GM10266 (cell line): ENCODE data around the gene SKAP1.
"Not testable (repeated sequence)": the region's sequence is repeated elsewhere in the genome, so short reads cannot be mapped to it uniquely, and the experiment has no call there.

Experiments used
- DNase-seq: peaks from one replicate; pipeline ENCODE4 v3.0.0; 2012; ENCODE audit errors: extremely low spot score
- CTCF ChIP-seq: IDR thresholded peaks from 2 replicates; pipeline ENCODE4 v1.5.1; 2012; ENCODE audit warnings: mild to moderate bottlenecking, low read depth; ENCODE audit not compliant: control insufficient read depth, insufficient read depth; ENCODE audit errors: missing control alignments

The SKAP1 gene

GRCh38 chr17:48412841-48413240 lies 17.2 kb downstream of the SKAP1 start:
- no peak for TF ChIP-seq CTCF
- DNase-seq = no peak

GRCh38 chr17:48410821-48411220 lies 19.2 kb downstream of the SKAP1 start:
- not testable (repeated sequence) for DNase-seq

- TF ChIP-seq CTCF = no peak
- no peak for DNase-seq
Observed at GRCh38 chr17:48409607-48410006, 20.4 kb downstream of the SKAP1 start.

- DNase-seq = no peak
- no peak for TF ChIP-seq CTCF
Observed at GRCh38 chr17:48406936-48407567, 23.0 kb downstream of the SKAP1 start.

- no peak for TF ChIP-seq CTCF
- DNase-seq = no peak
Observed at GRCh38 chr17:48394821-48395220, 35.2 kb downstream of the SKAP1 start.

- DNase-seq = no peak
- TF ChIP-seq CTCF = no peak
Observed at GRCh38 chr17:48393283-48393682, 36.7 kb downstream of the SKAP1 start.

GRCh38 chr17:48392857-48393256 lies 37.2 kb downstream of the SKAP1 start:
- TF ChIP-seq CTCF = no peak
- DNase-seq = no peak

GRCh38 chr17:48391444-48391843 lies 38.6 kb downstream of the SKAP1 start:
- no peak for DNase-seq
- no peak for TF ChIP-seq CTCF
